ENCODE data around the gene ICAM4. TPM values are rescaled to one million over a fixed set of nuclear protein-coding genes. Genes with fewer than 3 reads are reported as not detected.

ICAM4 gene
- total and polyA plus RNA-seq, 2 of the 13 experiments (the other 11 are each of a cell fraction or from before 2014, with no cell fraction given) = 2.9 to 4.0 TPM

DNA sequence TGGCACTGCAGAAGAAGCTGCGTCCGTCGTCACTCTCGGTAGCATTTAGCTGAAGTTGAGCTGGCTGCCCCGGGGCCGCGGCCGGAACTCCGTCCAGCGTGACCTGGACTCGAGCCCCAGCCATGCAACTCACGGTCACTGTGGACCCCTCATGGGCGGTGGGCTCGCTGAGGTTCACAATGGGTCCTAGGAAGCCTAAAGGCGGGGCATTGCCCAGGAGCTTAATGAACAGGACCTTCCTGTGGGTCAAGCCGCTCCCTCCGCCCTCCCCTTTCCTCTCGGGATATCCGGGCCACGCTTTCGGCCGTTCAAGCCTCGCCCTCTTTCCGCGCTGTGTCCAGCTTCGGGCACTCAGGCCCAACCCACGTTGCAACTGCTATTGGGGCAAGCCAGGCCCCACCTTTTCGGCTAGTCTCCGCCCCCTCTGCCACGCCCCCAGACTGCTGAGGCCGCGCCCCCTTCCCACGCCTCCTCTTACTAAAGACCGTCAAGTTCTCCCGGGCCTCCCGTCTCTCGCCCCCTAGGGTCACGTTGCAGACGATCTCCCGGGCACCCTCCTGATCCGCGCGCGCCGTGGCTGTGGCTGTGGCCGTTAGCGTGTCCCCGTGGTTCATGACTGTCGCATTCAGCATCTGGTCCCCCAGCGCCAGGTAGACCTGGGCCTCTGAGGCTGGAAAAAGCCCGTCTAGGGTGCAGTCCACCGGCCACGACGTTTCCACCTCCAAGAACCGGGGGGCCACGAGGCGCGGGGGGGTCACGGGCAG lies 48.0 kb downstream of the ICAM4 start (continued):
- TF ChIP-seq HINFP (CRISPR knock-in tag; IDR thresholded peaks at IDR 0.05; ENCODE audit: low read depth) (no peak), TBL1XR1 (IDR thresholded peaks at IDR 0.05; ENCODE audit: borderline replicate concordance, low read length, partially characterized antibody) (no peak), POLR2AphosphoS5 (IDR thresholded peaks at IDR 0.05; ENCODE audit: low read depth, low read length) (peak; percentile 71), ZNF768 (CRISPR knock-in tag; IDR thresholded peaks at IDR 0.05) (peak; percentile 29; the same call in 1 of the 2 replicates), NCOA1 (CRISPR knock-in tag; IDR thresholded peaks at IDR 0.05) (0 out of 2 replicates have a peak, but pooled peaks have one; percentile 50), MTERF4 (CRISPR knock-in tag; IDR thresholded peaks at IDR 0.05) (0 out of 2 replicates have a peak, but pooled peaks have one; percentile 32), ZBTB33 (CRISPR knock-in tag; IDR thresholded peaks at IDR 0.05) (no peak), ZNF337 (CRISPR knock-in tag; IDR thresholded peaks at IDR 0.05; ENCODE audit: borderline replicate concordance, low read depth) (no peak), ZMAT3 (CRISPR knock-in tag; conservative IDR thresholded peaks at IDR 0.05) (peak; percentile 75; the same call in 1 of the 2 replicates), ATF7-NPFF (CRISPR knock-in tag; IDR thresholded peaks at IDR 0.05; ENCODE audit: low read depth) (no peak), ZSCAN9 (CRISPR knock-in tag; IDR thresholded peaks at IDR 0.05; ENCODE audit: borderline replicate concordance) (no peak), TRIM24 (CRISPR knock-in tag; IDR thresholded peaks at IDR 0.05) (no peak), ERF (CRISPR knock-in tag; IDR thresholded peaks at IDR 0.05) (peak; percentile 67), TFDP2 (CRISPR knock-in tag; IDR thresholded peaks at IDR 0.05) (peak; percentile 74), ZNF777 (CRISPR knock-in tag; IDR thresholded peaks at IDR 0.05) (peak; percentile 89), GABPA (IDR thresholded peaks at IDR 0.05; ENCODE audit: low read depth, low read length) (peak; percentile 33; the same call in 1 of the 2 replicates), GABPA (CRISPR knock-in tag; IDR thresholded peaks at IDR 0.05; ENCODE audit: low read depth) (peak; percentile 48; the same call in 1 of the 2 replicates), CREB3 (CRISPR knock-in tag; IDR thresholded peaks at IDR 0.05) (no peak), DNMT3B (CRISPR knock-in tag; conservative IDR thresholded peaks at IDR 0.05) (no peak)
- TF ChIP-seq, protein P1, sequence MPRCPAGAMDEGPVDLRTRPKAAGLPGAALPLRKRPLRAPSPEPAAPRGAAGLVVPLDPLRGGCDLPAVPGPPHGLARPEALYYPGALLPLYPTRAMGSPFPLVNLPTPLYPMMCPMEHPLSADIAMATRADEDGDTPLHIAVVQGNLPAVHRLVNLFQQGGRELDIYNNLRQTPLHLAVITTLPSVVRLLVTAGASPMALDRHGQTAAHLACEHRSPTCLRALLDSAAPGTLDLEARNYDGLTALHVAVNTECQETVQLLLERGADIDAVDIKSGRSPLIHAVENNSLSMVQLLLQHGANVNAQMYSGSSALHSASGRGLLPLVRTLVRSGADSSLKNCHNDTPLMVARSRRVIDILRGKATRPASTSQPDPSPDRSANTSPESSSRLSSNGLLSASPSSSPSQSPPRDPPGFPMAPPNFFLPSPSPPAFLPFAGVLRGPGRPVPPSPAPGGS (CRISPR knock-in tag; IDR thresholded peaks at IDR 0.05) = no peak
- TF ChIP-seq, protein P2, sequence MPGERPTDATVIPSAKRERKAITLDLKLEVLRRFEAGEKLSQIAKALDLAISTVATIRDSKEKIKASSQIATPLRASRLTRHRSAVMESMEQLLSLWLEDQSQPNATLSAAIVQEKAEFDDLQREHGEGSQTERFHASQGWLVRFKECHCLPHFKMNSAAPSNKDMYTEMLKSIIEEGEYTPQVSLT (CRISPR knock-in tag; IDR thresholded peaks at IDR 0.05; ENCODE audit: borderline replicate concordance, low read depth) = no peak
